Body of pancreas (tissue), 4 donors: ENCODE data around the gene ZNF154. TPM values are rescaled to one million over a fixed set of nuclear protein-coding genes. Genes with fewer than 3 reads are reported as not detected.
A peak's percentile ranks its signal among the peaks of the same experiment; 100 is the strongest.

Source experiments
- ATAC-seq: fragments of 150-250 bp; one replicate; pipeline ENCODE4 v1.9.1; 2016
- DNase-seq, 4 donors: peaks; one replicate each; pipeline ENCODE4 v3.0.0-alpha.2; 2019
- H3K27ac ChIP-seq, 4 donors: fragments of 200-600 bp; sonication (generic); 1 replicate in 3 of 4; 2 replicates in 1 of 4; pipeline versions ENCODE4 v1.5.1 to v1.6.1; 2016 to 2019; ENCODE audit warnings: mild to moderate bottlenecking in 1 of 4, mixed read lengths in 1 of 4, moderate library complexity in 1 of 4
- H3K27me3 ChIP-seq, 2 donors: fragments of 200-600 bp; sonication (generic); one replicate each; pipeline ENCODE4 v1.6.0; 2016; ENCODE audit warnings: mild to moderate bottlenecking in 1 of 2
- H3K36me3 ChIP-seq, 2 donors: fragments of 200-600 bp; sonication (generic); replicated peaks in 1 of 2; 2 replicates each; pipeline ENCODE4 v1.5.1; 2016; ENCODE audit warnings: low read depth in 2 of 2; ENCODE audit not compliant: insufficient read depth in 1 of 2
- H3K4me1 ChIP-seq: fragments of 200-600 bp; sonication (generic); one replicate; pipeline ENCODE4 v1.6.0; 2016
- H3K4me3 ChIP-seq, 2 donors: fragments of 200-600 bp; sonication (generic); 1 replicate in 1 of 2; 2 replicates in 1 of 2; pipeline ENCODE4 v1.5.1; 2016 to 2019
- H3K9me3 ChIP-seq, 3 donors: fragments of 200-600 bp; sonication (generic); 1 replicate in 2 of 3; 2 replicates in 1 of 3; pipeline ENCODE4 v1.5.1; 2016
- CTCF ChIP-seq, 7 experiments: fragments of 450-650 bp in 4 of 7; fragments of 200-600 bp in 3 of 7; sonication (generic) in 3 of 7; IDR thresholded peaks; one replicate each; pipeline ENCODE4 v1.5.1; 2016 to 2019; ENCODE audit warnings: antibody characterized with exemption in 7 of 7
- POLR2A ChIP-seq, 3 donors: fragments of 450-650 bp; IDR thresholded peaks; one replicate each; pipeline ENCODE4 v1.6.1; 2016; ENCODE audit warnings: antibody characterized with exemption in 3 of 3, mild to moderate bottlenecking in 2 of 3
- WGBS, 2 donors: methylation state at CpG; one replicate each; pipeline ENCODE4 v1.1.5; 2017; 5-methylcytosine and 5-hydroxymethylcytosine counted together
- intact Hi-C: fragments of 100-400 bp; cut with DNase I; formaldehyde crosslinking; loops from one replicate; pipeline ENCODE4 v1.15.1; 2023
- total RNA-seq, 2 donors: library from RNA; depleted of rRNA; stranded (reverse); fragments of >200 nt; gene quantifications; one replicate each; pipeline ENCODE4 v1.1.0, GENCODE V29; 2016

Gene ZNF154
- total RNA-seq, 2 donors from 2014 or later = 2.1 to 2.6 TPM

GRCh38 chr19:57687363-57688010 lies 21.5 kb downstream of the ZNF154 start:
- intact Hi-C loops = no loop called here
- DNase-seq (no peak), ATAC-seq (no peak)
- Histone ChIP-seq H3K9me3 (peaks cover 0 to 56% (median 3%) of the 10 kb centered on the region in 3 donors), H3K4me3 (no peak overlapping the region), H3K4me1 (peaks cover 8% of the 10 kb centered on the region), H3K27ac (no peak overlapping the region), H3K27me3 (no peaks in the 10 kb centered on the region), H3K36me3 (peaks cover 7 to 18% of the 10 kb centered on the region in 2 donors)
- TF ChIP-seq POLR2A (IDR thresholded peaks at IDR 0.05) (no peak), CTCF (IDR thresholded peaks at IDR 0.05) (no peak)
- 96 to 97% methylated on average over 12 of the region's 12 CpGs for WGBS, 2 donors

GRCh38 chr19:57686727-57687126 lies 22.3 kb downstream of the ZNF154 start:
- H3K9me3 ChIP-seq = peaks cover 0 to 56% (median 3%) of the 10 kb centered on the region in 3 donors
- intact Hi-C loops = no loop called here

GRCh38 chr19:57682226-57682766 lies 26.7 kb downstream of the ZNF154 start:
- no peak for ATAC-seq
- WGBS, 2 donors = 3 to 5% methylated on average over 14 to 19 of the region's 19 CpGs
- peaks cover 7 to 14% of the 10 kb centered on the region in 2 donors for H3K36me3 ChIP-seq
- peaks cover 17% of the 10 kb centered on the region for H3K4me1 ChIP-seq
- DNase-seq = no peak
- H3K27ac ChIP-seq = peak overlapping the region in 2 of 4 donors; percentile 44 to 65
- TF ChIP-seq CTCF (IDR thresholded peaks at IDR 0.05) (no peak), POLR2A (IDR thresholded peaks at IDR 0.05) (no peak)
- intact Hi-C loops = no loop called here
- peak overlapping the region; percentile 76 to 94 for H3K4me3 ChIP-seq
- no peaks in the 10 kb centered on the region for H3K27me3 ChIP-seq
- H3K9me3 ChIP-seq = peaks cover 0 to 29% (median 3%) of the 10 kb centered on the region in 3 donors

More at GRCh38 chr19:57686727-57687126, 22.3 kb downstream of the ZNF154 start:
- 94 to 95% methylated on average over 3 of the region's 3 CpGs for WGBS, 2 donors
- no peaks in the 10 kb centered on the region for H3K27me3 ChIP-seq
- peaks cover 12% of the 10 kb centered on the region for H3K4me1 ChIP-seq
- H3K36me3 ChIP-seq = peaks cover 7 to 18% of the 10 kb centered on the region in 2 donors
- ATAC-seq = no peak
- TF ChIP-seq POLR2A (IDR thresholded peaks at IDR 0.05) (no peak), CTCF (IDR thresholded peaks at IDR 0.05) (no peak)
- H3K4me3 ChIP-seq = no peak overlapping the region
- no peak for DNase-seq
- H3K27ac ChIP-seq = no peak overlapping the region

DNA sequence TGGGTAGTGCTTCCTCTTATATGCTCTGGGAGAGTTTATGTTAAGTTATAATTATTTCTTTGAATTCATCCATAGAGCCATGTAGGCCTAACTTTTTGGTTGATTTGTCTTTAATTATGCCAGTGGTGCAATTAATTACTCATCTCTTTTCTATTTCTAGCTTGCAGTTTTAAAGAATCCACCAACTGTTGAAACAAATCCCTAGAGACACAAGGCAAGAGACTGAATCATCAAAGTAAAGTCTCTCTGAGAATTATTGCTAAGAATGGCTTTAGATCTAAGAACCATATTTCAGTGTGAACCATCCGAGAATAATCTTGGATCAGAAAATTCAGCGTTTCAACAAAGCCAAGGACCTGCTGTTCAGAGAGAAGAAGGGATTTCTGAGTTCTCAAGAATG lies 33.1 kb downstream of the ZNF154 start:
- peaks cover 0 to 4% (median 0%) of the 10 kb centered on the region in 3 donors for H3K9me3 ChIP-seq
- no peaks in the 10 kb centered on the region for H3K36me3 ChIP-seq
- no peak overlapping the region for H3K27ac ChIP-seq
- H3K4me1 ChIP-seq = no peaks in the 10 kb centered on the region
- no peaks in the 10 kb centered on the region for H3K27me3 ChIP-seq
- TF ChIP-seq POLR2A (IDR thresholded peaks at IDR 0.05) (no peak), CTCF (IDR thresholded peaks at IDR 0.05) (no peak)
- ATAC-seq (no peak), DNase-seq (no peak)
- intact Hi-C loops = no loop called here
- no peak overlapping the region for H3K4me3 ChIP-seq
- WGBS, 2 donors = 40 to 47% methylated on average over 2 of the region's 2 CpGs
